Effector CD8-positive, alpha-beta T cell (primary cell): ENCODE results near the gene FMNL2.
"Not testable (repeated sequence)": the region's sequence is repeated elsewhere in the genome, so short reads cannot be mapped to it uniquely, and the experiment has no call there.

Source experiments
- DNase-seq: peaks from one replicate; lab custom pipeline; 2025; lab: John Stamatoyannopoulos, UW
- total RNA-seq, 4 experiments: gene quantifications; one replicate each; lab custom pipeline; 2026; lab: John Stamatoyannopoulos, UW

FMNL2 gene
- 0.58 to 35.2 (median 1.6) reads per million in 4 experiments for total RNA-seq

DNA sequence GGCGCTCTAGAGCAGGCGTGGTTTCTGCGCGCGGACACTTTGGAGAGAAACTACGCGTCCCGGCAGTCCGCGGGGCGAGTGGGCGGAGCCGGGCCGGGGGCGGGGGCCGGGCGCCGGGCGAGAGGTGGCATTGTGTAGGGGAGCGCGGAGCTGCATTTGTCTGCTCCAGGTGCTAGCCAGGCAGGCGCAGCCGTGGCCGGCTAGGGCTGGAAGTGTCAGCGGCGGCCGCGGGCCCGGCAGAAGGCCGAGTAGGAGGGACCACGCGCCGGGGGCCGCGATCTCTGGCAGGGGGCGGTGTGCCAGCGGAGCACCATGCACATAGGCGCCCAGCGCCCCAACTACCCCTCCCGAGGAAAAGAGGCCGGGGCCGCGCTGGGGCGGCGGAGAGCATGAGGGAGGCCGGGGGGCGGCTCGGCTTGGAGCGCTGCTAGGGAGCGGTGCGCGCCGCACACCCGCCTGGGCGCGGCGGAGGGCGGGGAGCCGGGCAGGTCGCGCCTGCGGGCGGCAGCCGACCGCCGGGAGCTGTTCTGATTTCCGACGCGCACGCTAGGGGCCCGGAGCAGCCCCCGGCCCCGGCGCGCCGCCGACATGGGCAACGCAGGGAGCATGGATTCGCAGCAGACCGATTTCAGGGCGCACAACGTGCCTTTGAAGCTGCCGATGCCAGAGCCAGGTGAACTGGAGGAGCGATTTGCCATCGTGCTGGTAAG, at the start of gene FMNL2:
Gene FMNL2, plus strand, starts transcription at position 159 of the 710 bp plus-strand sequence.
- DNase-seq = no peak

DNA sequence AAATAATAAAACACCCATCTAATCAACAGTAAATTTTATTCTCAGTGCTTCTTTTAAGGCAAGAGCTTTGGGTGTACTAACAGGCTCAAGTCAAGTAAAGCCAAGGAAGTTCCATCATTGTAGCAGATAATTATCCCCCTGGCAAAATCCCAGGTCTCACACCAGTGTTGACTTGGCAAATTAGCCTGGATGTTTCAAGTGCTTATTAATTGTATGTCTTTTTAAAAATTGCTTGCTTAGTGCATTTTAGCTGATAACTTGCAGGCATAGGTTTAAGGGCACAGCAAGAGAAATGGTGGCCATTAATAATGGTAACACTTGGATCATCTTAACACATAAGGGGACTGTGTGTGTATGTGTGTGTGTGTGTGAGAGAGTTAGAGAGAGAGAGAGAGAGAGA, 42.0 kb upstream of the FMNL2 start:
- DNase-seq = no peak

DNA sequence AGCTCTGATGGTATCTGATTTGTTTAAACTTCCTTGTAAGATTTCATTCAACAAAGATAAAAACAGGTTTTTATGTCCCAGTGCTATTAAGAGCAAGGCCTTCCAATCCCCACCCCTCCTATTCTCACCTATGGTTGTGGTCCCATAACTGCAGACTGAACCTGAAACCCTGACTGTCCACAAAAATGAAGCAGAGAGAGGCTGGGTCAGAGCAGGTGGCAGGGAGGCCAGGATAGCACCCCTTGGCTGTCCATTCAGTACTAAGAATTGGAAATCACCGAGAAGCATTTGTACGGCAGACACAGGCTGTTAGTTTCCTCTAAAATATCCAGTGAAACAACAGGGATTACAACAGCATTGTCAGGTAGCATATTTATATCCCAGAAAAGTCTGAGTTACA, 37.3 kb upstream of the FMNL2 start:
- no peak for DNase-seq

DNA sequence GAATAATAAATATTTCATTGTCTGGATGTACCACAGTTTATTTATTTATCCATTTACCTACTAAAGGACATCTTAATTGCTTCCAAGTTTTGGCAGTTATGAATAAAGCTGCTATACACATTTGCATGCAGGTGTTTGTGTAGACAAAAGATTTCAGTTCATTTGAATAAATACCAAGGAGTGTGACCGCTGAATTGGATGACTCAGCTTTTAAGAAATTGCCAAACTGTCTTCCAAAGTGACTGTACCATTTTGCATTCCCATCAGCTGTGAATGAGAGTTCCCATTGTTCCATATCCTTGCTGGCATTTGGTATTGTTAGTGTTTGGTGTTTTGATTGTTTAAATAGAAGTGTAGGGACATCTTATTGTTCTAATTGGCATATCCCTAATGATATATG, 36.2 kb upstream of the FMNL2 start:
- no peak for DNase-seq

DNA sequence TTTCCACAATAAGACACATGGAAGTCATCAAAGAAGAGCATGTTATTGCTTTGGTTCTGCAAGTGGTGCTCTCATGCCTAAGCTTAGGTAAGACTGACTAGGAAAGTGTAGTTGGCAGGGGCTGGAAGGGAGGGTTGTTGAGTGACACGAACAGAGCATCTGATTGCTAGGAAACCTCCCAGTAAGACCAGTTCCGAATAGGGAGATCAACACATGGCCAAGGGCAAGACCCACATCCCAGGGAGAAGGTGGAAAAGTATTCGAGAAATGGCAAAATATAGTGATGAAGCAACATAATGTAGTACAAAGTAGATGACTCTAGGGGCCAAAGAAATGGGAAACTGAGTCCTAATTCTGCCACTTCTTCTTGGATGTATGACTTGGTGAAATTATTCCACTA, 33.8 kb upstream of the FMNL2 start:
- no peak for DNase-seq

DNA sequence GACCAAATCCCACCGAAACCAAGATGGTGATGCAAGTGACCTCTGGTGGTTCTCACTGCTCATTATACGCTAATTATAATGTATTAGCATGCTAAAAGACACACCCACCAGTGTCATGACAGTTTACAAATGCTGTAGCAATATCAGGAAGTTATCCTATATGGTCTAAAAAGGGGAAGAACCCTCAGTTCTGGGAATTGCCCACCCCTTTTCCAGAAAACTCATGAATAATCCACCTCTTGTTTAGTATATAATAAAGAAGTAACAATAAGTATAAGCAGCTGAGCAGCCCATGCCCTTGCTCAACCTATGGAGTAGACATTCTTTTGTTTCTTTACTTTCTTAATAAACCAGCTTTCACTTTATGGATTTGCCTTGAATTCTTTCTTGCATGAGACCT, 31.0 kb upstream of the FMNL2 start:
- DNase-seq = no peak

DNA sequence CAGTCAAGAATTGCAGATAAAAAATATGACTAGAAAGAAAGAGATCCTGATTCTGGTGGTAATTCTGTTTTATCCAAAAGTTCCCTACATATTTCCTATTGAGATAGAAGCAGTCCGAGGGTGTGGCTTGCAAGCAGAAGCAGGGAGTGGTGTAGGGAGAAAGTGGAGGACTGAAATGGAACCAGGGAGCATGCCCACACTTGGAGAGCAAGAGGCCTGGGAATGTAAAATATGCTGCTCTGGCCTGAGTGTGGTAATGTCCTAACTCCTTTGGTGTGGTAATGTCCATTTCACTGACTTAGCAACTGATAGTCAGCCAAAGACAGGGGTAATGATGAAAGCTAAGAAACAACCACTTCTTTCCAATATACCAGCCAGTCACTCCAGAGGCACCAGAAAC, 30.1 kb upstream of the FMNL2 start:
- no peak for DNase-seq

DNA sequence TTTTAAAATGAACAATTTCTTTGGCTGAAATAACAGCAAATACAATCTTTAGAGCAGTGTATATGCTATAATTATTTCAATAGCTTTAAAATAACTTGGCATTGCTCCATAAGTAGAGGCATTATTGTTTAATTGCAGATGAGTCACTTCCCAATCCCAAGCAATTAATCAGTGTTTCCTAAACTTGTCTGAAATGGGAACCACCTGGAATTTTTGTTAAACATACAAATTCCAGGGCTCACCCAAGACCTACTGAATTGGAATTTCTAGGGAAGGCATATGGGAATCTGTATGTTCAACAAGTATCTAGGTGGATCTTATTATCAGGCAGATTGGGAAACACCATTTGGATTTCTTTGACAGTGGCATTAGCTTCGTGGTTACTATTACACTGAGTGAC, 27.1 kb upstream of the FMNL2 start:
- no peak for DNase-seq

DNA sequence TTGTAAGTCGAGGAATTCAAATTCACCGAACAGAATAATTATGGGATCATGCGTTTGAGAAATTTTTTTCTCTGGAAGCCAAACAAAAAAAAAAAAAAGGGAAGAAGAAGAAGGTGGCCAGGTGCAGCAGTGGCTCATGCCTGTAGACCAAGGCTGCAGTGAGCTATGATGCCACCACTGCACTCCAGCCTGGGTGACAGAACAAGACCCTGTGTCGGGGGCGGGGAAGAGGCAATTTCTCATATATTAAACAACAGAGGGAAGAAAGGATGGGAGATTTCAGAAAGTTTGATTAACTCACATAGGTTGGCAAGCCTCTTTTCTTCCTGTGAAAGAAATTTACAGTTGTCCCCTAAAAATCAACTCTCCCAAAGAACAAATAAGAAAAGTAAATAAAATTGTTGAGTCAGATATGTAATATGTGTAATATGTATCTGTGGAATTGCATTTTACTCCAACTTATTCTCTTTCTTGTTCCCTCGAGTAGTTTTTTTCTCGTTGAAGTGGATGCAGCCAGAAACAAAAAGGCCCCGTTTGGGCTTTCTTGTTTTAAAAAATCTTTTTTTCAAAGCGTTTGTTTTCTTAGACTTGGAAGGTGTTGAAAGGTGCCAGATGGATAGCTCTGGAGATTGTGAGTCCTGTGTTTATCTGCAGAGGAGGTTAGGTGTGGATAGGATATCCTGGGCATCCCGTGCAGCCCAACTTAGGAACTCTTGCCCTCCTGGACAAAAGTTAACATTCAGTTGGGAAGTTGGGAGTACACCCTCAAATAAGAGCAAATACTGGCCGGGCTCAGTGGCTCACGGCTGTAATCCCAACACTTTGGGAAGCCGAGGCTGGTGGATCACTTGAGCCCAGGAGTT, 25.4 kb upstream of the FMNL2 start:
- no peak for DNase-seq

DNA sequence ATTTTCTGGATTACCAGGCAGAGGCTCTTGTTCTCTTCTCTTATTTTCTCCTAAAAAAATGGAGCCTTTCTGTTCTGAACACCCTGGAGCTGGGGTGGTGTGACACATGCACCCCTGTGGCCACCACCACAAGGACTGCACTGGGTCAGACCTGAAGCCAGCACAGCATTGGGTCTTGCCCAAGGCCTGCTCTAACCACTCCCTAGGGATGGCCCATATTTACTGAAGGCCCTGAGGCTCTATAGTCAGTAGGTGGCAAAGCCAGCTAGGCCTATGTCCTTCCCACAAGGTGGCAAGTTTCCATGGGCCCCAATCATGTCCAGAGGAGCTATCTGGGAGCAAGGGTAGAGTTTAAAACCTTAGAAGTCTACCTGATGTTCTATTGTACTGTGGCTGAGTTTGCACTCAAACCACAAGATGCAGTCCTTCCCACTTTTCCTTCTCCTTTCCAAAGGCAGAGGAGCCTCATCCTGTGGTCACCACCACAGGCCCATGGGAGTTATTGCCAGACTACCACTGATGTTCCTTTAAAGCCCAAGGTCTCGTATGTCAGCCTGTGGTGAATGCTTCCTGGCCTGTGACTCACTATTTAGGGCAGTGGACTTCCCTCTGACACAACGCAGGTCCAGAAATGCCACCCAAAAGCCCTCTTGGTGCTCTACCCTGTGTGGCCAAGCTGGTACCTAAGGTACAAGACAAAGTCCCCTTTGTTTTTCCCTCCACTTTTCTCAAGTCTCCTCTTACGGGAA, 15.0 kb upstream of the FMNL2 start:
- no peak for DNase-seq

DNA sequence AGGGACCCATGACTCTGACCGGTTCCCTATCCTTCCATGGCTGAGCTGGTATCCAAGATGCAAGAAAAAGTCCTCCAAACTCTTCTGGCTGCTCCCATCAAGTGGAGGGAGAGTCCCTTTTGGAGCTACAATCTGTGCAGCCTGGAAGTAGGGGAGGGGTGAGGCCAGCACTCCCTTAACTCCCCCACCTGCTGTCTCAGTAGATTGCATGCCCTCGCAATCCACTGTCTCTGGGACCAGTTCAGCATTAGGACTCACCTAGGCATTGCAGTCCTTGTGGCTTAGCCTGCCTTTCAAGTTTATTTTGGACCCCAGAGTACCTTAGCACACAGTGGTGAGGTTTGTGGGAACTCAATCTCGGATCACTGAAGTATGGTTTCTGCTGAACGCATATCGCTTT, 14.2 kb upstream of the FMNL2 start:
- DNase-seq = no peak

DNA sequence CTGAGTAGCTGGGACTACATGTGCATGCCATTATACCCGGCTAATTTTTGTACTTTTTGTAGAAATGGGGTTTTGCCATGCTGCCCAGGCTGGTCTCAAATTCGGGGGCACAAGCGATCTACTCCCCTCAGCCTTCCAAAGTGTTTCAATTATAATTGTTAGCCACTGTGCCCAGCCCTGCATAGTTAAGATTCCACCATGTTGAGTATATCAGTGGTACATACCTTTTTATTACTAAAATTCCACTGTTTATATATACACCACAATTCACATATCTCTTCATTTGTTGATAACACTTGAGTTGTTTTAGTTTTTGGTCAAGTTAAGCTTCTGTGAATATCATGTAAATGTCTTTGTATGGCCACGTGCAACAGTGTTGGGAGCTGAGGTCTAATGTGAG, 12.8 kb upstream of the FMNL2 start:
- DNase-seq = no peak

DNA sequence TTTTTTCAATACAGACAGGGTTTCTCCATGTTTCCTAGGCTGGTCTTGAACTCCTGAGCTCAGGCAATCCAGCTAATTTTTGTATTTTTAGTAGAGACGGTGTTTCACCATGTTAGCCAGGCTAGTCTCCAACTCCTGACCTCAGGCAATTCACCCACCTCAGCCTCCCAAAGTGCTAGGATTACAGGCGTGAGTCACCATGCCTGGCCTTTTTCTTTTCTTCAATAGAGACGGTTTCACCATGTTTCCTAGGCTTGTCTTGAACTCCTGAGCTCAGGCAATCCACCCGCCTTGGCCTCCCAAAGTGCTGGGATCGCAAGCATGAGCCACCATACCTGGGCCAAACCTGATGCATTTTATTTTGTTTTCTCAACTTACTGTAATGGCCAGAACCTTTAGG, 9.8 kb upstream of the FMNL2 start:
- not testable (repeated sequence) for DNase-seq

DNA sequence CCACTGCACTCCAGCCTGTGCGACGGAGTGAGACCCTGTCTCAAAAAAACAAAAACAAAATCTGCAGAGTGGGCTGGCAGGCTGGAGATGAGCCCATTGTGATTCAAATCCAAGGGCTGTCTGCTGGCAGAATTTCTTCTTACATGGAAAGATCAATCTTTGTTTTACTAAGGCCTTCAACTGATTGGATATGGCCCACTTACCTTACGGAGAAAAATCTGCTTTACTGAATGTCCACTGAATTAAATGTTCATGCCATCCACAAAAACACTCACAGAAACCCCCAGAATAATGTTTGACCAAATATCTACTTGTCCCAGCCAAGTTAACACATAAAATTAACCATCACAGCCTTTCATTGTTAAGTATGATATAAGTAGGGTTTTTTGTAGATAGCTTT, 8.3 kb upstream of the FMNL2 start:
- DNase-seq = no peak

DNA sequence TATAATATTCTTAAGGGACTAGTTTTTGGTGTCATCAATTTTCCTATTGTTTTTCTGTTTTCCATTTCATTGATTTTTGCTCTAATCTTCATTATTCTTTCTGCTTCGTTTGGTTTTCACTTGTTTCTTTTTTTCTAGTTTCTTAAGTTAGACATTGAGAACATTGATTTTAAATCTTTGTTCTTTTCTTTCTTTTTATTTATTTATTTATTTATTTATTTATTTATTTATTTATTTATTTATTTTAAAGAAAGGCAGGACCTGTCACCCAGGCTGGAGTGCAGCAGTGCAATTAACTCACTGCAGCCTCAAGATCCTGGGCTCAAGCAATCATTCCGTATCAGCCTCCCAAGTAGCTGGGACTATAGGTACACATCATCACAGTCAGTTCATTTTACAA, 7.0 kb upstream of the FMNL2 start:
- no peak for DNase-seq

DNA sequence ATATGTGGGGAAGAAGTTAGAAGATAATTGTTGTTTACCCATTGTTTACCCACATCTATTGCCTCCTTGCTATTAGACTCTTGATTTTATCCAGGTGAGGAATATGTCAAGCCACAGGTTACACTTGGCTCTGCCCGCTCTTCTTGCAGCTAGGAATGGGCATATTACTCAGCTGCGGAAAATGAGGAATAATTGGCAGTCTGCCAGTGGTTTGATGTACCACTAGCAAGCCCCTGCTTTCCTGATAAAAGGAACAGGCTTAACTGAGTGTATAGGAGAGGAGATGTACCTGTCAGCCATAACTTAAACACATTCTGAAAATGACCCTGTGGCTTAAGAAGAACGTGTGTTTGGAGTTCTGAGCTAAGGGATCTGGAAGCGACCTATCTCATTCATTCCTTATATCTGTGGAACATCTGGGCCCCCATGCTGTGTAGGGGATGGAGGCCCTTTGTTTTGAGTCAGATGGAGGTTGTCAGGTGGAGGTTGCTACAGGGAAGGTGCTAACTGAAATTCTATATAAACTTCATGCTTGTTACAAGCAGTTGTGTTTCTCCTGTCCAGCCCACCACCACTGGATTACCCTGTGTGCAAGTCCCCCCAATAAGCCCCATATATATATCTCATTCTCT, 4.6 kb upstream of the FMNL2 start:
- no peak for DNase-seq

DNA sequence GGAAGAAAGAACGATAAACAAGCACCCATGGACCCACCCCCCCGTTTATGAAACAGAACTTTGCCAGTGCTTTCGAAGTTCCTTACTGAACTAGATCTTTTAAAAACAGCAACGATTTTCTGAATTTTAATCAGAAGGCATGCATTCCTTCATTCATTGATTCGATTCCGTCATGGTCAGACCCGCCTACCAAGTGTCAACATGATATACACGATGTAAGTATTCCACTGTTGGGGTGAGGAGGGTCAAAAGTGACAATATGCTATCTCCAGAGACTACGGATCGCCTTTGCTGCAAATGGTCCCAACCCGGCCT, 316 bp upstream of the FMNL2 start:
- no peak for DNase-seq

DNA sequence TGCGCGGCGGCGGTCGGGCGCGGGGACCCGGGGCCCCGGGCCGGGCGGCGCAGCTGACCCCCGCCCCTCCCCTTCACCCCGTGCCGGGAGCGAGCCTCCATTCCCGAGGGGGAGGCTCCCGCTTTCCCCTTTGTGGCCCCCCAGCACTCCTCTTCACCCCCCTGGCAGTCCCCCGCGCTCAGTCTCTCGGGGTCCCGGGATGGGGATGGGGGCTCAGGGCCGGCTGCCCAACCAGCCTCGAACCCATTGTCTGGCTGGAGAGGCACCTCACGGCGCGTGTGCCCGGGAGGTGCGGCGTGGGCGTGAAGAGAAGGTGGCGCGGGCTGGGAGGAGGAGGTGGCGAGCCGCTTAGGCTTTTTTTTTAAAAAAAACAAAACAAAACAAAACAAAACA, 748 bp downstream of the FMNL2 start:
- DNase-seq = no peak

DNA sequence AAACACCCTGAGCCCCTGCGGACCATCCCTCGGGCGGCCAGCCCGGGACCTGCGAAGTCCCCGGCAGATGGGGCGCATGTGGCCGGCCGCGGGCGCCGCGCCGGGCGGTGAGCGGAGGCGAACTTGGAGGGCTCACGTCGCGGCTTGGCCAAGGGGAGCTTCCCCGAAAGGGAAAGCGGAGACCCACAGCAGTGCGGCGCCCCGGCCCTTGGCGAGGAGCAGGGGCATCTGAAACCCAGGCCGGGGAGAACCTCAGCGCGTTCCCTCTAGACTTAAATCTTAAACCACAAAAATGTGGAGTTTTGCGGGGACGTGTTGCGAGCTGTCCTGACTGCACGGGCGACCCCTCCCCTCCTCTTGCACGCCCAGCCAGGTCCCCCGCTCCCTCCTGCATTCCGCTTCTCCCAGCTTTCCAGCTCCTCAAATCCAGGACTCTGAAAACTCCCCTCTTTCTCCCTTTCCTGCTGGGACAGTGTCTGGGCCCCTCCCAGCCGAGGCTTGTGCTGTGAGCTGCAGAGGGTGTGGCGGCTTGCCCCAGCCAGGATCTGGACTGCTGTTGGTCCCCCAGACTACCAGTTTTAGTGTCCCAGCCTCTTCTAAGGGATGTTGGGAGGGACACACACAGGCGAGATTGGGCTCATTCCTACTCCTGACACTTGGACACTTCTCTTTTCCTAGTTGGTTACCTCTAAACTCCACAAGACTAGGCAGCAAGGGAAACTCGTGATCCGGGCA, 1.3 kb downstream of the FMNL2 start:
- no peak for DNase-seq

DNA sequence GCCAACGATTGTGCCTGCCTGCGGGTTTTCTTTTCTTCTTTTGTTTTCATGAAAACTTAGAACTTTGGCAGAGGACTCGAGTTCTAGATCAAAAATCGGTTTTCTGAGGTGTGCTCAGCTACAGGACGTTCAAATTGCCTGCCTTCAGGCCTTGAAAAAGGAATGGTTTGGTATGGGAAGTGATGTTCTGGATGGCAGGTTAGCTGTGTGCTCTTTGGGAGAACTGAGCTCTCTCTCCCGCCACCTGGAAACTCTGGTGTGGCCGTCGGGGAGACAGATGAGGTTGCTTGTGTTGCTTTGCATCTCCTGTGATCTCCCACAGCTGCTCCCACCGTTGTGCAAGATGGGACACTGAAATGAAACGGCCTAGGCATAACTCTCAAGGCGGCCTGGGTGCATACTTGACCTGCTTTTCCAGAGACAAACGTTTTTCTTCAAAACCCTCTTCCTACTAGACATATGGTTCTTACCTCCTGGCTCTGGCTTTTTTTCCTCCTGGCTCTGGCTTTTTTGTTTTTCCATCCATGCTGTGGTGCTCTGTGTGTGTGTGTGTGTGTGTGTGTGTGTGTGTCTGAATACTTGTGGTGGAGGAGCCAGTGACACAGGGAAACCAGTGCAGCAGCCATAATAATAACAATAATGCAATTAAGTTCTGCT, 2.0 kb downstream of the FMNL2 start:
- no peak for DNase-seq

DNA sequence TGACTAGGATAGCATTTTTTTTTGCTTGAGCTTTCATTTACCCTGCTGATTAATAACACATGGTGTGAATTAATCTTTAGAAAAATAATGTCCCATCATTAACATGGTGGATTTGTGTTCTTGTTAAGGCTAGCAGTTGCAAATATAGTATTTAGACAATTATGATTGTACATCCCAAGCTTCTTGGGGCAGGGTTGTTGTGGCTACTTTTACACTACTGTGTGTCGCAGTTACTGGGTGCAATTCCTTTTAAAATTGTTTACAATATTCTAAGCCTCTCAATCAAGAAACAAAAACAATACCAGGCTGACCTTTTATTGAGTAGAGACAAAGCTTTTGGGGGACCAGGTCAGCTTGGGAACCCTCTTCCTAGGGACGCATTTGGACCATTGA, 2.5 kb downstream of the FMNL2 start:
- DNase-seq = no peak
